ENCODE data around the gene CERKL. TPM values are rescaled to one million over a fixed set of nuclear protein-coding genes. Genes with fewer than 3 reads are reported as not detected.

Gene CERKL
- polyA plus RNA-seq, 3 donors: 12.9 to 18.3 (median 14.5) TPM

- DNase-seq (ENCODE audit: low read depth in 3 of 3, low spot score in 2 of 3): no peak
Observed at GRCh38 chr2:181578829-181579228, 78.1 kb downstream of the CERKL start.

- no peak for DNase-seq (ENCODE audit: low read depth in 3 of 3, low spot score in 2 of 3)
Observed at GRCh38 chr2:181576431-181576830, 80.5 kb downstream of the CERKL start.

GRCh38 chr2:181575650-181576025, 81.3 kb downstream of the CERKL start:
- no peak for DNase-seq (ENCODE audit: low read depth in 3 of 3, low spot score in 2 of 3)

GRCh38 chr2:181575024-181575649, 81.8 kb downstream of the CERKL start:
- no peak for DNase-seq (ENCODE audit: low read depth in 3 of 3, low spot score in 2 of 3)

GRCh38 chr2:181574321-181574720, 82.6 kb downstream of the CERKL start:
- DNase-seq (ENCODE audit: low read depth in 3 of 3, low spot score in 2 of 3): no peak

- DNase-seq (ENCODE audit: low read depth in 3 of 3, low spot score in 2 of 3): no peak
Observed at GRCh38 chr2:181573140-181573736, 83.7 kb downstream of the CERKL start.

- DNase-seq (ENCODE audit: low read depth in 3 of 3, low spot score in 2 of 3): no peak
Observed at GRCh38 chr2:181570833-181571661, 85.9 kb downstream of the CERKL start.

GRCh38 chr2:181570059-181570458, 86.8 kb downstream of the CERKL start:
- no peak for DNase-seq (ENCODE audit: low read depth in 3 of 3, low spot score in 2 of 3)

- DNase-seq (ENCODE audit: low read depth in 3 of 3, low spot score in 2 of 3): no peak
Observed at GRCh38 chr2:181566334-181567032, 90.4 kb downstream of the CERKL start.

- no peak for DNase-seq (ENCODE audit: low read depth in 3 of 3, low spot score in 2 of 3)
Observed at GRCh38 chr2:181563101-181563692, 93.7 kb downstream of the CERKL start.

- no peak for DNase-seq (ENCODE audit: low read depth in 3 of 3, low spot score in 2 of 3)
Observed at GRCh38 chr2:181558371-181558770, 98.5 kb downstream of the CERKL start.

- DNase-seq (ENCODE audit: low read depth in 3 of 3, low spot score in 2 of 3): no peak
Observed at GRCh38 chr2:181554061-181554830, 102.7 kb downstream of the CERKL start.

GRCh38 chr2:181553244-181553643, 103.7 kb downstream of the CERKL start:
- DNase-seq (ENCODE audit: low read depth in 3 of 3, low spot score in 2 of 3): no peak

GRCh38 chr2:181552808-181553207, 104.1 kb downstream of the CERKL start:
- DNase-seq (ENCODE audit: low read depth in 3 of 3, low spot score in 2 of 3): no peak

GRCh38 chr2:181546086-181546485, 110.8 kb downstream of the CERKL start:
- DNase-seq (ENCODE audit: low read depth in 3 of 3, low spot score in 2 of 3): no peak

GRCh38 chr2:181542170-181542569, 114.7 kb downstream of the CERKL start:
- DNase-seq (ENCODE audit: low read depth in 3 of 3, low spot score in 2 of 3): no peak

GRCh38 chr2:181540421-181540820, 116.5 kb downstream of the CERKL start:
- no peak for DNase-seq (ENCODE audit: low read depth in 3 of 3, low spot score in 2 of 3)

- DNase-seq (ENCODE audit: low read depth in 3 of 3, low spot score in 2 of 3): no peak
Observed at GRCh38 chr2:181536730-181537129, 120.2 kb downstream of the CERKL start.

- no peak for DNase-seq (ENCODE audit: low read depth in 3 of 3, low spot score in 2 of 3)
Observed at GRCh38 chr2:181528441-181528840, 128.5 kb downstream of the CERKL start.

GRCh38 chr2:181527058-181527457, 129.8 kb downstream of the CERKL start:
- no peak for DNase-seq (ENCODE audit: low read depth in 3 of 3, low spot score in 2 of 3)

Measured in right renal cortex interstitium (tissue), 3 donors.